OCI-M2 (cell line): Measurements from ENCODE around the gene TMEM266.

Experiments
- DNase-seq: peaks from one replicate; lab custom pipeline; 2025; ENCODE audit not compliant: unreplicated experiment; lab: John Stamatoyannopoulos, UW

TMEM266 gene

GRCh38 chr15:76179023-76179422 is 119.2 kb downstream of the TMEM266 start:
- DNase-seq: no peak

DNA sequence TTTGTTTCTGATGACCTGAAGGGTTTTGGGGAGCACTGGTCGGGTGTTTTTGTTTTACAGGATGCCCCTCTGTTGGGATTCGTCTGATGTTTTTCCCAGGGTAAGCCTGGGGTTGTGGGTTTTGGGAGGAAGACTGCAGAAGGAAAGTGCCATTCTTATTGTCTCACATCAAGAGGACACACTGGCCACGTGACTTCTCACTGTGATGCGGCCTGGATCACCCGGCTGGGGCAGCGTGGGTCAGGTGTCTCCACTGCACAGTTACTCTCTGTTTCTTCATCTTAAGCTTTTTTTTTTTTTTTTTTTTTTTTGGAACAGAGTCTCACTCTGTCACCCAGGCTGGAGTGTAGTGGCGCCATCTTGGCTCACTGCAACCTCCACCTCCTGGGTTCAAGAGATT is 120.5 kb downstream of the TMEM266 start:
- no peak for DNase-seq

GRCh38 chr15:76181705-76182107 is 121.9 kb downstream of the TMEM266 start:
- DNase-seq: no peak

- DNase-seq: no peak
Measured at GRCh38 chr15:76183930-76184649, 124.3 kb downstream of the TMEM266 start.

DNA sequence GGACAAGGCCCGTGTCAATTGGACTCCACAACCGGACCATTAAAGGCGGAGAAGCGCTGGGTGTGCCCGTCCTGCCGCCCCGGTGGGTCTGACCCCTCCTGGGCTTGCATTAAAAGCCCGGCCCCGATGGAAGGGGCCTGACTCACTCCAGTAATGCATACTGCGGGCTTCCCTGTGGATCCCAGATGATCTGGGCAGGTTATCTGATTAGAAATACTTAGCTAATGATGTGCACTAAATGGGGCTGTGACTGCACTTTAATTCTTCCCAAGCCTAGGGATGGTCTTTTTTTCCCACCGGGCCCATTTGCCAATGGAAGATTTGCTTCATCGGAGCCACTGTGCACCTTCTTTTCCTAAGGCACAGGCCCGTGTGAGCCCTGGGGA is 124.9 kb downstream of the TMEM266 start:
- DNase-seq: no peak

GRCh38 chr15:76185716-76186115 is 125.9 kb downstream of the TMEM266 start:
- no peak for DNase-seq

- no peak for DNase-seq
Measured at GRCh38 chr15:76187163-76187562, 127.4 kb downstream of the TMEM266 start.

DNA sequence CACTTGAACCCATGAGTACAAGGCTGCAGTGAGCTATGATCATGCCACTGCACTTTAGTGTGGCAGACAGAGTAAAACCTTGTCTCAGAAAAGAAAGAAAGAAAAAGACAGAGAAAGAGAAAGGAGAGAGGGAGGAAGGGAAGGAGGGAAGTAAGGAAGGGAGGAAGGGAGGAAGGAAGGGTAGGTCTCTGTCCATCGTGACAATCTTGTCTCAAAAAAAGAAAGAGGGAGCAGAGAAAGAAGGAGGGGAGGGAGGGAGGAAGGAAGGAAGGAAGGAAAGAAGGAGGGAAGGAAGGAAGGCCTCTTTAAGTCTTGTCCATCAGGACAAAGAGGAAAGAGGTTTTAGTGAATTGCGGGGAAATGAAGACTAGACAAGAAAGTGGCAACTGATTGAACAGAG is 129.3 kb downstream of the TMEM266 start:
- no peak for DNase-seq

- no peak for DNase-seq
Measured at GRCh38 chr15:76190070-76190564, 130.3 kb downstream of the TMEM266 start.

DNA sequence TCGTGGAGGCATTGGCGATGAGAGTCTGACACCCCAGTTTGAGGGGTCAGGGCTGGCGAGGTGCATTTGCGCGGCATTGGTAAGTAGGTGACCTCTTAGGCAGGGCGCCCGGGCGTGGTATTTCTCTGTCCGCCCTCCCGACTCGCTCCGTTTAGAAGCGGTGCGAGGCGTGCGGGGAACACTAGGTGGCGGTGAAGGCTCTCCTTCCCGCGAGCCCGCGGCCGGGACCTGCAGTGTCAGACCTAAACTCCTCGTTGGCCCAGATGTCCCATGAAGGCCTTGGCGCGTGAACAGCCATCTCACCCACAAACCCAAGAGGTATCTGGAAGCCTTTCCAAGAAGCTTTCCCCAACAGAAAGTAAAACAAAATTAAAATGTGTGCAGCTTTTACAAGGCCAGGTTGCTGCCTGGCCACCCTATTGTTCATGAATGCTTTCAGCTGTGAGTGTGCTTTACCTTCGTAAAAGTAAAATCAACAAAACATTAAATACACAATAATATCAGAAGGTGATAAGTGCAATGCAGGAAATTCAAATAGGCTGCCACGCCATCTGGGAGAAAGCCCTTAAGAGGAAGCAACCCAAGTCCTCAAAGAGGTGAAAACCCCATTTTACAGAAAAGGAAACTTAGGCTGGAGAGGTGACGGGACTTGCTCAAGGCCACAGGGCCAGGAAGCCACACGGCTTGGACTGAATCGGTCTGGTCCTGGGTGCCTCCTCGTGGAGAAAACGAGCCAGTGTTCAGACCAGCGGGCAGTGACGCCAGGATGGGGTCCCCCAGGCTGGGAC is 131.2 kb downstream of the TMEM266 start:
- DNase-seq: no peak

- no peak for DNase-seq
Measured at GRCh38 chr15:76191539-76192244, 131.9 kb downstream of the TMEM266 start.

- DNase-seq: no peak
Measured at GRCh38 chr15:76192715-76193114, 132.9 kb downstream of the TMEM266 start.

DNA sequence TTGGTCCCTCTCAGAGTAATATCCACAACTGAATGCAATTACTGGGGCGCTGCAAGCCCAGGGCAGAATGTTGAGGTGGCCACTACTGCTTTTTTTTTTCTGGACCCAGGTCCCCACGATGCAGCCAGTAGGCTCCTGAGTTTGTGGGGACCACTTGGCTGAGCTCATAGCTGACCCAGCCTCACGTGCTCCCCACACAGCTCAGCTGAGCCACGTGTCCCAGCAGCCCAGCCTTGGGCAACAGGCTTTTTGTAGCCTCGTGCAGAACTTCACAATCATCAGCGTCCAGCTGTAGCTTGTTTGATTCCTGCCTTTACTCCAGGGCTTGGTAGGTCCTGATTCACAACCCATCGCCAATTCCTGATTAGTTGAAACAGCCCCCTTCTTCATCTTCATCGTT is 134.1 kb downstream of the TMEM266 start:
- no peak for DNase-seq

DNA sequence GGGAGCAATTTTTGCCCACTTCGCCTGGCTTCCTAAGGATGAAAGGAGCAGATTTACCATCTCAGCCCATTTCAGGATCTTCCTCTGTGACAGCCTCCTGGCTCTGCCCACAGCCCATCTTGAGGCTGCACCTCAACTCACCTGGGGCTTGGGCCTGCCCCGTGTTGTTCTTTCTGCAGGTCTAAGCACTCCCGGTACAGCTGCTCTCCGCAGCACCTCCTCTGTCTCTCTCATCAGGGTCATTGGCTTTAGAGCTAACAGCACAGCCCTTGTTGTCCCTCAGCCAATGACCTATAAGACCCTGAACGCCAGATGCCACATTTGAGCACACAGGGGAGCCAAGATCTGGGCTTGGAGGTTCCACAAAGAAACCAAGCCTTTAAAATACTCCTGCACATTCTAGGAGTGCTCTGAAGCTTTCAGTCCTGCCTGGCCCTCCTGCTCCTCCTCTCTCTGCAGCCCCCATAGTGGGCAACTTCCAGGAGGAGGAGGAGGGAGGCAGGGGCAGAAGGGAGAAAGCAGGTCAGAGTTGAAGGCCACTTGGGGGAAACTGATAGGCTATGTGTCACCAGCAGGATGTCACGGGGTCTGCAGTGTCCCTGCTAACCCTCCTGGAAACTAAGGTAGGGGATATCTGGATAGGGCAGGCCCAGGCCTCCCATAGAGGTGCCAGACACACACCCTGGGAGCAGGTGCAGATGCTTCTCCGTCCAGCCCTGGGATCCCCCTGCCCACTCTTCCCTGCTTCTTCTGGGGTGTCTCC is 135.9 kb downstream of the TMEM266 start:
- no peak for DNase-seq

GRCh38 chr15:76196269-76197231 is 136.8 kb downstream of the TMEM266 start:
- no peak for DNase-seq

DNA sequence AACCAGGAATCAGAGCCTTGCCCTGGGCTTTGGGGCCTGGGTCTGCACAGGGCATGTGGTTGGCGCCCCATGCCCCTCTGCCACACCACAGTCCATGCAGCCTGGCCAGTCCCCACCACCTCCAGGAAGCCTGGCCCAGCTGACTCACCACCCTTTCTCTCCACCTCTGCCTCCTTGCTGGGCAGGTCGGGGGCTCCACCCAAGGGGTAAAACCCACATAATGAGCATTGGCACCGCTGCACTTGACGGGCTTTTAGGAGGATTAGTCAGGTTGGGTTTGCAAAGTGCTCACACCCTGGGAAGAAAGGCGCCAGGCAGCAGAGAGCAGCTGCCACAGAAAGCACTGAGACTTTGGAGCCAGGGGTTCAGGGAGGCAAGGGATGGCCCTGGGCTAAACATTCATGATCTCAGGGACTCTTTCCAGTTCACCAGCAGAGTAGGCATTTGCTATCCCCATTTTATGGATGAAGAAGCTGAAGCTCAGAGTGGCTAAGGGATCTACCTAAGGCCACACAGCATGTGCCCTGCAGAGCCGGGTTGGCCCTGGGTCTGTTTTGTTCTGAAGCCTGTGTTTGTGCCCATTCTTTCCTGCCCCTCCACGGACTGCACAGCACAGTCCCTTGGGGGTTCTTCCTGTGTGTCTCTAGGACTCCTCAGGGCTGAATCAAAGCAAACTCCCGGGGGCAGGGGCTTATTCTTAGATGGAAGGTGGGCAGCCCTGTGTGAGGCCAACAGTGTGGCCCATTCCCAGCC is 138.1 kb downstream of the TMEM266 start:
- DNase-seq: no peak

- DNase-seq: no peak
Measured at GRCh38 chr15:76198456-76199105, 138.8 kb downstream of the TMEM266 start.
